Keratinocyte (primary cell): ENCODE data around the gene MAEA. TPM values are rescaled to one million over a fixed set of nuclear protein-coding genes. Genes with fewer than 3 reads are reported as not detected.

Source experiments
- DNase-seq: peaks from one replicate; pipeline ENCODE4 v3.0.0-alpha.2; 2011; ENCODE audit warnings: low read depth, missing footprints, low spot score
- FAIRE-seq: peaks from 2 replicates; lab custom pipeline; 2011; peaks lifted over from hg19 to GRCh38; lab: Jason Lieb, UNC
- H2AFZ ChIP-seq: 2 replicates; pipeline ENCODE4 v1.6.0; 2012; ENCODE audit warnings: low read length, control low read depth, inconsistent platforms; ENCODE audit not compliant: control insufficient read depth
- H3K27ac ChIP-seq: 2 replicates; pipeline ENCODE4 v1.5.1; 2011; ENCODE audit warnings: low read length; ENCODE audit not compliant: control insufficient read depth, insufficient read depth
- H3K27me3 ChIP-seq: 3 replicates; pipeline ENCODE4 v1.6.0; 2011; ENCODE audit warnings: low read length; ENCODE audit not compliant: control insufficient read depth, insufficient read depth; ENCODE audit errors: extremely low read depth
- H3K36me3 ChIP-seq, 2 experiments: 2 replicates in 1 of 2; 3 replicates in 1 of 2; pipeline ENCODE4 v1.5.1; 2011; ENCODE audit warnings: low read length in 2 of 2, mild to moderate bottlenecking in 1 of 2; ENCODE audit not compliant: control insufficient read depth in 2 of 2, insufficient read depth in 2 of 2; ENCODE audit errors: extremely low read depth in 1 of 2
- H3K4me1 ChIP-seq: 3 replicates; pipeline ENCODE4 v1.5.1; 2011; ENCODE audit warnings: low read length; ENCODE audit not compliant: control insufficient read depth, insufficient read depth; ENCODE audit errors: extremely low read depth
- H3K4me2 ChIP-seq: 3 replicates; pipeline ENCODE4 v1.6.0; 2011; ENCODE audit warnings: low read depth, low read length; ENCODE audit not compliant: control insufficient read depth, insufficient read depth; ENCODE audit errors: extremely low read depth
- H3K4me3 ChIP-seq, 3 experiments: fragments of 200-600 bp in 1 of 3; sonication (generic) in 1 of 3; 2 replicates in 2 of 3; 3 replicates in 1 of 3; pipeline ENCODE4 v1.5.1; 2011 to 2016; ENCODE audit warnings: low read length in 3 of 3, mild to moderate bottlenecking in 3 of 3, control low read depth in 2 of 3, inconsistent platforms in 1 of 3, low read depth in 1 of 3, mixed read lengths in 1 of 3, mixed run types in 1 of 3, moderate library complexity in 1 of 3; ENCODE audit not compliant: control insufficient read depth in 2 of 3, insufficient read depth in 2 of 3; ENCODE audit errors: extremely low read depth in 1 of 3
- H3K79me2 ChIP-seq: 2 replicates; pipeline ENCODE4 v1.6.0; 2012; ENCODE audit warnings: low read length; ENCODE audit not compliant: control insufficient read depth, insufficient read depth
- H3K9ac ChIP-seq: 3 replicates; pipeline ENCODE4 v1.6.0; 2011; ENCODE audit warnings: low read length; ENCODE audit not compliant: control insufficient read depth, insufficient read depth; ENCODE audit errors: extremely low read depth
- H3K9me1 ChIP-seq: 3 replicates; pipeline ENCODE4 v1.6.0; 2011; ENCODE audit warnings: low read length; ENCODE audit not compliant: control insufficient read depth, insufficient read depth; ENCODE audit errors: extremely low read depth
- H3K9me3 ChIP-seq: 2 replicates; pipeline ENCODE4 v1.5.1; 2012; ENCODE audit warnings: low read depth, low read length; ENCODE audit not compliant: control insufficient read depth
- H4K20me1 ChIP-seq: 3 replicates; pipeline ENCODE4 v1.6.0; 2011; ENCODE audit warnings: low read length; ENCODE audit not compliant: control insufficient read depth, insufficient read depth; ENCODE audit errors: extremely low read depth
- EZH2 ChIP-seq: IDR thresholded peaks from one replicate; pipeline ENCODE4 v1.6.1; 2012; ENCODE audit warnings: inconsistent platforms, mild to moderate bottlenecking, low read length, moderate library complexity
- dilution Hi-C: fragments of 300-500 bp; cut with MboI; formaldehyde crosslinking; loops from one replicate; pipeline ENCODE4 v1.7.0; 2020; ENCODE audit warnings: low sequenced_read_pairs; ENCODE audit not compliant: extremely low pct_ligation_motif_present
- polyA plus RNA-seq, 5 experiments: library from polyadenylated mRNA; depleted of rRNA in 3 of 5; stranded (reverse) in 3 of 5; stranded (forward) in 1 of 5; unstranded in 1 of 5; fragments of >200 nt; gene quantifications; 1 replicate in 1 of 5; 2 replicates in 3 of 5; 3 replicates in 1 of 5; pipeline versions ENCODE4 v1.2.1 to v1.2.3, GENCODE V29; 2011 to 2012; ENCODE audit warnings: missing spikeins in 2 of 5, low read depth in 1 of 5, low replicate concordance in 1 of 5
- TF ChIP-seq, protein P1 (sequence below), 3 experiments: IDR thresholded peaks in 1 of 3; conservative IDR thresholded peaks in 1 of 3; optimal IDR thresholded peaks in 1 of 3; 2 replicates in 2 of 3; 3 replicates in 1 of 3; pipeline versions ENCODE3 to v1.5.1; 2011; ENCODE audit warnings: low read length in 3 of 3, mild to moderate bottlenecking in 3 of 3, moderate library complexity in 2 of 3, control low read depth in 1 of 3, inconsistent platforms in 1 of 3; ENCODE audit not compliant: insufficient read depth in 2 of 3; ENCODE audit errors: extremely low read depth in 1 of 3

Gene MAEA
- polyA plus RNA-seq, 1 donor (not counting 4 experiments of a cell fraction or from before 2014, with no cell fraction given), result 89.7 TPM

- dilution Hi-C loops, result no loop called here
- H3K27ac ChIP-seq, result no peak overlapping the region
Measured at GRCh38 chr4:1348746-1349145, 59.1 kb downstream of the MAEA start.

DNA sequence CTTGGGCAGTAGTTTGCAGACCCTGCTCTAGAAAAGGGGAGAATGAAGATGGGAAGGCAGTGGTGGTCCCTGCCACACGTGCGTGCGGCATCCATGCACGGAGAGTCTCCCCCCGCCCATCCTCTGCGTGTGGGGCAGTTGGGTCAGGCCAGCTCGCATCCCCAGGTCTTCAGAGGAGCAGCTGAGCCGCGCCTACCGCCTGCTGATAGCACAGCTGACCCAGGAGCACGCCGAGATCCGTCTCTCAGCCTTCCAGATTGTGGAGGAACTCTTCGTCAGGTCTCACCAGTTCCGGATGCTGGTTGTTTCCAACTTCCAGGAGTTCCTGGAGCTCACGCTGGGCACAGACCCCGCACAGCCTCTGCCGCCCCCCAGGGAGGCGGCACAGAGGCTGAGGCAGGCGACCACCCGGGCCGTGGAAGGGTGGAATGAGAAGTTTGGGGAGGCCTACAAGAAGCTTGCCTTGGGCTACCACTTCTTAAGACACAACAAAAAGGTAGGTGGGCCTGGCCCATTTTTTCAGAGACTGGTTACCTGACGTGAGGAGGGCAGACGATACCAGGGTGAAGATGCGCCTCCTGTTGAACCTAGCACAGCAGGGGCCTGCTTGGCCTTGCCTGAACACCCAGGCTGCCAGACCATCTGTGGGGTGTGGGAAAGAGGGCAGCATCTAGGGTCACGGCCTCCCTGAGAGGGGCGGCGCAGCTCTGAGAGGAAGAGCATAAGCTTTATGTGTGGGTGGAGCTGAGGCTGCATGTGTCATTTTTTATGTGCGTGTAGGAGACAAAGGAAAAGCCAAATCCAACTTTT is 59.9 kb downstream of the MAEA start:
- Histone ChIP-seq H3K4me2 (no peak overlapping the region), H3K4me1 (peaks cover 12% of the 10 kb centered on the region), H3K27ac (no peak overlapping the region), H3K9me3 (no peaks in the 10 kb centered on the region), H4K20me1 (no peaks in the 10 kb centered on the region), H3K9ac (no peak overlapping the region), H3K36me3 (peaks cover 17 to 25% of the 10 kb centered on the region in 2 experiments), H3K27me3 (no peaks in the 10 kb centered on the region), H3K9me1 (no peaks in the 10 kb centered on the region), H3K79me2 (peaks cover 26% of the 10 kb centered on the region), H2AFZ (no peak overlapping the region), H3K4me3 (no peak overlapping the region)
- TF ChIP-seq, protein P1, sequence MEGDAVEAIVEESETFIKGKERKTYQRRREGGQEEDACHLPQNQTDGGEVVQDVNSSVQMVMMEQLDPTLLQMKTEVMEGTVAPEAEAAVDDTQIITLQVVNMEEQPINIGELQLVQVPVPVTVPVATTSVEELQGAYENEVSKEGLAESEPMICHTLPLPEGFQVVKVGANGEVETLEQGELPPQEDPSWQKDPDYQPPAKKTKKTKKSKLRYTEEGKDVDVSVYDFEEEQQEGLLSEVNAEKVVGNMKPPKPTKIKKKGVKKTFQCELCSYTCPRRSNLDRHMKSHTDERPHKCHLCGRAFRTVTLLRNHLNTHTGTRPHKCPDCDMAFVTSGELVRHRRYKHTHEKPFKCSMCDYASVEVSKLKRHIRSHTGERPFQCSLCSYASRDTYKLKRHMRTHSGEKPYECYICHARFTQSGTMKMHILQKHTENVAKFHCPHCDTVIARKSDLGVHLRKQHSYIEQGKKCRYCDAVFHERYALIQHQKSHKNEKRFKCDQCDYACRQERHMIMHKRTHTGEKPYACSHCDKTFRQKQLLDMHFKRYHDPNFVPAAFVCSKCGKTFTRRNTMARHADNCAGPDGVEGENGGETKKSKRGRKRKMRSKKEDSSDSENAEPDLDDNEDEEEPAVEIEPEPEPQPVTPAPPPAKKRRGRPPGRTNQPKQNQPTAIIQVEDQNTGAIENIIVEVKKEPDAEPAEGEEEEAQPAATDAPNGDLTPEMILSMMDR (optimal IDR thresholded peaks at IDR 0.05 in 1 of 3, IDR thresholded peaks at IDR 0.05 in 1 of 3, conservative IDR thresholded peaks at IDR 0.05 in 1 of 3; ENCODE audit: extremely low read depth in 1 of 3, insufficient read depth in 2 of 3, low read length in 3 of 3), result no peak
- TF ChIP-seq EZH2, result no peak
- dilution Hi-C loops, result no loop called here
- FAIRE-seq (no peak), DNase-seq (no peak)

More at GRCh38 chr4:1348746-1349145, 59.1 kb downstream of the MAEA start:
- no peak overlapping the region for H3K9ac ChIP-seq
- H3K9me1 ChIP-seq, result no peaks in the 10 kb centered on the region
- no peak for TF ChIP-seq EZH2
- TF ChIP-seq, protein P1 (optimal IDR thresholded peaks at IDR 0.05 in 1 of 3, IDR thresholded peaks at IDR 0.05 in 1 of 3, conservative IDR thresholded peaks at IDR 0.05 in 1 of 3; ENCODE audit: extremely low read depth in 1 of 3, insufficient read depth in 2 of 3, low read length in 3 of 3), result no peak
- H2AFZ ChIP-seq, result no peak overlapping the region
- peak overlapping the region in 1 of 3 experiments; percentile 82 for H3K4me3 ChIP-seq
- peak overlapping the region; percentile 95 for H3K4me2 ChIP-seq
- no peak for DNase-seq
- FAIRE-seq, result no peak
- no peaks in the 10 kb centered on the region for H4K20me1 ChIP-seq
- H3K27me3 ChIP-seq, result no peaks in the 10 kb centered on the region
- peaks cover 12% of the 10 kb centered on the region for H3K4me1 ChIP-seq
- peaks cover 17 to 25% of the 10 kb centered on the region in 2 experiments for H3K36me3 ChIP-seq
- no peaks in the 10 kb centered on the region for H3K9me3 ChIP-seq
- H3K79me2 ChIP-seq, result peaks cover 26% of the 10 kb centered on the region
